NCI-H1417 (cell line): ENCODE data around the gene SLCO3A1.
"Not testable (repeated sequence)": the region's sequence is repeated elsewhere in the genome, so short reads cannot be mapped to it uniquely, and the experiment has no call there.

Experiments
- DNase-seq, 3 experiments: peaks; one replicate each; lab custom pipeline; 2025; lab: John Stamatoyannopoulos, UW

The SLCO3A1 gene

GRCh38 chr15:92034227-92034626 is 180.7 kb downstream of the SLCO3A1 start:
- DNase-seq = no peak

GRCh38 chr15:92035551-92035950 is 182.0 kb downstream of the SLCO3A1 start:
- peak in 1 of 3 experiments; percentile 10 for DNase-seq

GRCh38 chr15:92035961-92036360 is 182.5 kb downstream of the SLCO3A1 start:
- no peak for DNase-seq

GRCh38 chr15:92037491-92037890 is 184.0 kb downstream of the SLCO3A1 start:
- DNase-seq = no peak

- DNase-seq = no peak
Observed at GRCh38 chr15:92040350-92040749, 186.8 kb downstream of the SLCO3A1 start.

GRCh38 chr15:92041371-92041770 is 187.9 kb downstream of the SLCO3A1 start:
- no peak for DNase-seq

GRCh38 chr15:92043283-92043682 is 189.8 kb downstream of the SLCO3A1 start:
- peak in 1 of 3 experiments; percentile 21 for DNase-seq

- no peak for DNase-seq
Observed at GRCh38 chr15:92044203-92044909, 190.8 kb downstream of the SLCO3A1 start.

GRCh38 chr15:92047900-92048299 is 194.4 kb downstream of the SLCO3A1 start:
- DNase-seq = no peak

GRCh38 chr15:92048739-92049138 is 195.2 kb downstream of the SLCO3A1 start:
- no peak for DNase-seq

GRCh38 chr15:92049290-92049989 is 195.9 kb downstream of the SLCO3A1 start:
- peak in 1 of 3 experiments; percentile 18 for DNase-seq

GRCh38 chr15:92050220-92050898 is 196.9 kb downstream of the SLCO3A1 start:
- no peak for DNase-seq

GRCh38 chr15:92051716-92052115 is 198.2 kb downstream of the SLCO3A1 start:
- no peak for DNase-seq

- DNase-seq = no peak
Observed at GRCh38 chr15:92053753-92054316, 200.3 kb downstream of the SLCO3A1 start.

- no peak for DNase-seq
Observed at GRCh38 chr15:92056875-92057274, 203.4 kb downstream of the SLCO3A1 start.

GRCh38 chr15:92059036-92059970 is 205.8 kb downstream of the SLCO3A1 start:
- peak in 1 of 3 experiments; percentile 12 for DNase-seq

GRCh38 chr15:92059971-92060311 is 206.4 kb downstream of the SLCO3A1 start:
- DNase-seq = not testable (repeated sequence)

- no peak for DNase-seq
Observed at GRCh38 chr15:92061511-92062195, 208.1 kb downstream of the SLCO3A1 start.

- no peak for DNase-seq
Observed at GRCh38 chr15:92062505-92062904, 209.0 kb downstream of the SLCO3A1 start.

- DNase-seq = no peak
Observed at GRCh38 chr15:92068121-92068520, 214.6 kb downstream of the SLCO3A1 start.
